NCI-H446 treated with DMSO at 0.1 percent for 48 hours (cell line): ENCODE measurements around the gene INPP5A.
"Not testable (repeated sequence)": the region's sequence is repeated elsewhere in the genome, so short reads cannot be mapped to it uniquely, and the experiment has no call there.

Experiments used
- DNase-seq: peaks from one replicate; lab custom pipeline; 2025; lab: John Stamatoyannopoulos, UW

The INPP5A gene

GRCh38 chr10:132548869-132549268, 11.3 kb downstream of the INPP5A start:
- no peak for DNase-seq

- DNase-seq: no peak
Measured at GRCh38 chr10:132549371-132549770, 11.8 kb downstream of the INPP5A start.

DNA sequence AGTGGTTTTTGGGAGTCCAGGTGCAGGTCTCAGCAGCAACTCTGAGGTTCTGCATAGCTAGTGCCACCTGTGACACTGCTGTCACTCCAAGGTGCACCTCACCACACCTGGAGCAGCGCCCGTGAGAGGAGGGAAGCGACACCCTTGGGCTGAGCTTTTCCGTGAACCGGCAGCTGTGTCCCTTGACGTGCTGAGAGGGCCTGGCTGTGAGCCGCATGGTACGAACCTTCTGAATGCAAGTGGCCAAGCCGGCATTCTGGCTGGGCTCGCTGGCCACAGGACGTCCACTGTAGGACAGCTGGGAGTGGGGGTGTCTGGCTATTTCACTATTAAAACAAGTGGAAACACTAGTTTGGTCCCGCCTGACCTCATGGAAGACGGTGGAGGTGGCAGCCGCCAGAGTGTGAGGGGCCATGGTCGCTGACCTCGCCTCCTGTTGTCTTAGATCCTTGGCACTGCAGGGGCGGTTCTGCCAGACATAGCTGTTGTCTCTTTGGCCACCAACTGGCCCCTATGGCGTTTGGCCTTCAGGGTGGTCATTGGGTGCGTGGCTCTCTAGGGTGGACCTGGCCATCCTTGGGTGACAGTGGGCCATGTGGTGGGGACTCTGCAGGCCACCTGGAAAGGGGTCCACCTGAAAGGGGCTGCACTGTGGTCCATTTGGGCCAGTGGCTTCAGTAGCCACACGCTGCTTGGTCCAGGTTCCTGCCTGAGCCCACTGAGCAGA, 12.9 kb downstream of the INPP5A start:
- no peak for DNase-seq

- DNase-seq: no peak
Measured at GRCh38 chr10:132551093-132551807, 13.7 kb downstream of the INPP5A start.

DNA sequence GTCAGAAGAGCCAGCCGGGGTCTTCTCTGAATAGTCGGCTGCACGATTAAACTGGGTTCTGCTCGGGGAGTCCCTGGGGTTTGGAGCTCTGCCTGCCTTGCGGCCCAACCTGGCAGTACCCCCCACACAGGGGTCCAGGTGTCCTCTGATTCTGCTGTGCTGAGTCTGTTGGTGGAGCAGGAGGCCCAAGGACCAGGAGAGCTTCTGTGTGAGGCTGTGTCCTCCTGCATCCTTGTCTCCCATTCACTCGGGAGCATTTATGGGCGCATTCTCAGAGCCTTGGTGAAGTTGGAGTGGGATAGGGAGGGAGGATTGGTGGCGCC, 14.2 kb downstream of the INPP5A start:
- DNase-seq: no peak

- not testable (repeated sequence) for DNase-seq
Measured at GRCh38 chr10:132552635-132553034, 15.0 kb downstream of the INPP5A start.

GRCh38 chr10:132553568-132553967, 16.0 kb downstream of the INPP5A start:
- DNase-seq: not testable (repeated sequence)

DNA sequence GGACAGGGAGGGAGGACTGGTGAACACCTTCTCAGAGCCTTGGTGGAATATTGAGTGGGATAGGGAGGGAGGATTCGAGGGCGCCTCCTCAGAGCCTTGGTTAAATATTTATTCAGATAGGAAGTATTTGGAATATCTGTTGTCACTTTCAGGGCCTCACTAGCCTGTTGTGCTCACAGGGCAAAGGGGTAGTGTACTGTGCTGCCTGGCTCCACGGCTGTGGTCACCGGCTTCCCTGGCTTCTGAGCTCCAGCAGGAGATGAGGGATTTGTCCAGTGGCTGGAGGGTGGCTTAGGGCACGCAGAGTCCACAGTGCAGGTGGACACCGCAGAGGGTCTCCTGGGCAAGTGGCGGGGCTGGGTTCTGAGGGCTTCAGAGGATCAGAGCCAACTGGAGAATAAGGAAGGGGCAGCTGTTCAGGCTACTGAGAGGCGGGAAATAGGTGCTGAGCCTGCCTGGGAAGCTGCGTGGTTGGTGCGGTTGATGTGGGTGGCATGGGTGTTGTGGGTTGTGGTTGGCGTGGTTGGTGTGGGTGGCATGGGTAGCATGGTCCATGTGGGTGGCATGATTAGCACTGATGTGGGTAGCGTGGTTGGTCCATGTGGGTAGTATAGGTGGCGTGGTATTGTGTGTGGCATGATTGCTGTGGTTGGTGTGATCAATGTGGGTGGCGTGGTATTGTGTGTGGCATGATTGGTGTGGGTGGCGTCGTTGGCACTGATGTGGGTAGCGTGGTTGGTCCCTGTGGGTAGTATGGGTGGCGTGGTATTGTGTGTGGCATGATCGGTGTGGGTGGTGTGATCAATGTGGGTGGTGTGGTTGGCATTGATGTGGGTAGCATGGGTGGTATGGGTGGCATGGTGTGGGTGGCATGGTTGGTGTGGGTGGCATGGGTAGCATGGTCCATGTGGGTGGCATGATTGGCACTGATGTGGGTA, 16.7 kb downstream of the INPP5A start:
- DNase-seq: no peak

DNA sequence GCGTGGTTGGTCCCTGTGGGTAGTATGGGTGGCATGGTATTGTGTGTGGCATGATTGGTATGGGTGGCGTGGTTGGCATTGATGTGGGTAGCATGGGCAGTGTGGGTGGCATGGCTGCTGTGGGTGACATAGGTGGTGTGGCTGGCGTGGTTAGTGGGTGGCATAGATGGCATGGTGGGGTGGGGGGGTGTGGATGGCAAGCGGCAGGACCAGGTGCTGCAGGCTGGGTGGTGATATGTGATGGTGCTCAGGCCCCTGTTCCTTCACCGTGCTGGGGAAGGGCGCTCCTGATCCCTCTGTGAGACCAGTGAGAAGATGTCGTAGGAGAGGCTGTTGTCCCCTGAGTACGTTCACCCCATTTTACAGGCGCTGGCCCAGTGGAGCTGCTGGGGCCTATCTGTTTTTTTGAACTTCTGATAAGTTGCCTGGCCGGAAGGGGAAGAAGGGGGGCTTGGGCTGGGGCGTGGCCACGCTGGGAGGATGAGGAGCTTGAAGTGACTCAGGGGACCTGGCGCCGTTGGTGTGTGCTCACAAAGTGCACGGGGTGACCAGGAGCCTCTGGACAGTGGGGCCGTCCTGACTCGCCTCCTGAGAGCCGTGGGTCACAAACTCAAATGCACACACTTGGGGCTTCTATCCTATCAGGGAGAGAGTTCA, 17.5 kb downstream of the INPP5A start:
- DNase-seq: no peak

- DNase-seq: no peak
Measured at GRCh38 chr10:132555648-132556575, 18.3 kb downstream of the INPP5A start.

DNA sequence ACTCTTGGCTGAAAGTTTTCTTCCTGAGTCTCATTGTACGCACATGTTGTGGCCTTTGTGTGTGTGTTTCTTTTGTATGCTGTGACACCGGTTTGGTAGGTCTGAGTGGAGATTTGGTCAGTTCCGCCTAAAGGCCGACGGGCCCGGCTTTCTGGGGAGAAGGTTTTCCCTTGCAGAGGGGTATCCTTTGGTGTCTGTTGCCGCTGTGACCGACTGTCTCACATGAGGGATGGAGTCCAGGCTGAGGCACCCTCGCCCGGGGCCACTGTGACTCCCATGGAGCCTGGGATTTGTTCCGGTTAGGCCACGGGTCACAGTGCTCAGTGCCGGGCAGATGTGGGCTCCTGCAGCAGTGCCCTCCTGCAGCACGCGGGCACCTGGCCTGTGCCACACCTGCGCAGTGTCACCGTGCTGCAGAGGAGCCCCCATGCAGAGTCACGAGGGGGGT, 19.4 kb downstream of the INPP5A start:
- no peak for DNase-seq

DNA sequence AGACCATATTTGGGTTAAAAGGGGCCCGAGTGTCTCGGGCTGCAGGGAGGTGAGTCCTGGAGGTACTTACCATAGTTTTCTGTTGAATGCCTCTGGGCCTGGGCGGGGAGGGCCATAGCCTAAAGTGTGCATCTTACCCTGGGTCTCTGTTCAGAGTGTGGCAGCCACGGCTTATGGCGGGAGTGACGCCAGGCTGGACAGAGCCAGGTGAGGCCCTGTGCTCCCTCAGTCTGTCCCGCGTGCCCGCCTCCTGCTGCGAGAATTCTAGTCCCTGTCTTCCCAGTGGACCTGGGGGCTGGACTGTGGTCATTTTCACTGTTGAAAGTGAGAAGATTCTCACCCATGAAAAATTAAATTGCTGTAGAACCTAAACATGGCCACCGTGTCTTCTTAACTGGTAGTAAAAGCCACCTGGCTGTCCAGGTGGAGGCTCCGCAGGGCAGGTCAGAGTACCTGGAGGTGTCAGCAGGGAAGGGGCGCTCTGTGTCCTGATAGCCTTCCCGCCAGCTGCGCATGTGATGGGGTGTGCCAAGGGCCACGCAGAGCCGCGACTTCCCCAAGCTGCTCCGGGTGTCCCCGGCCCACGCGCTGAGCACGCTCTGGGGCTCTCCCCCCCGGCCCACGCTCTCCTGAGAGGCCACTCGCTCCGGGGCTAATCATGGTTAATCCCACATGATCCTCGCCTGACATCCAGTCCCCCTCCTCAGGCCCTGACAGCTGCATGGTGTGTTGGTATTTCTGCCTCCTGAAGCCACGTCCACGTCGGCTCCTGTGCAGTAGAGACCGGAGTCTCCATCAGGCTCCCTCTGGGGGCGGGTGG, 20.3 kb downstream of the INPP5A start:
- DNase-seq: no peak

GRCh38 chr10:132558516-132559413, 21.2 kb downstream of the INPP5A start:
- no peak for DNase-seq

DNA sequence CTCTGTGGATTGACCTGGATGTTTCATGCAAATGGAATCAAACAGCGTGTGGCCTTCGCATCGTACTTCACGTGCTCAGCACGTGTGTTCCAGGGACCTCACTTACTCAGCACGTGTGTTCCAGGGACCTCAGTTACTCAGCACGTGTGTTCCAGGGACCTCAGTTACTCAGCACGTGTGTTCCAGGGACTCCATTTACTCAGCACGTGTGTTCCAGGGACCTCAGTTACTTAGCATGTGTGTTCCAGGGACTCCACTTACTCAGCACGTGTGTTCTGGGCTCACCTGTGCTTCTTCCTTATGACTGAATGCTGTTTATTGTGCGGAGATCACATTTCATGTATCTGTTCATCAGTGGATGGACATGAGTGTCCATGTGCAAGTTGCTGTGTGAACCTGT, 22.0 kb downstream of the INPP5A start:
- DNase-seq: no peak

DNA sequence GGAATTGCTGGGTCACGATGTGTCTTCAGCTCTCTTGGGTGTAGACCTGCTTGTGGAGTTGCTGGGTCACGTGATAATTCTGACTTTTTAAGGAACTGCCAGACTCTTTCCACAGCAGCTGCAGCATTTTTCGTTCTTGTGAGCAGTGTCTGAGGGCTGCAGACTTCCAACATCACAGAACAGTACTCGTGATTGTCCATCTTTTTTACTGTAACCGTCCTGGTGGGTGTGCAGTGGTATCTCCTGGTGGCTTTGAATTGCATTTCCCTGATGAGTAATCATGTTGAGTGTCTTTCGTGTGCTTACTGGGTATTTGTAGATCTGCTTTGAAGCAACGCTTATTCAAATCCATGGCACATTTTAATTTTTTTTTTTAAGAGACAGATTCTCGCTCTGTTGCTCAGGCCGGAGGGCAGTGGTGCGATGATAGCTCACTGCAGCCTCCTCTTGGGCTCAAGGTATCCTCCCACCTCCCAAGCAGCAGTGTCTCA, 22.7 kb downstream of the INPP5A start:
- no peak for DNase-seq

DNA sequence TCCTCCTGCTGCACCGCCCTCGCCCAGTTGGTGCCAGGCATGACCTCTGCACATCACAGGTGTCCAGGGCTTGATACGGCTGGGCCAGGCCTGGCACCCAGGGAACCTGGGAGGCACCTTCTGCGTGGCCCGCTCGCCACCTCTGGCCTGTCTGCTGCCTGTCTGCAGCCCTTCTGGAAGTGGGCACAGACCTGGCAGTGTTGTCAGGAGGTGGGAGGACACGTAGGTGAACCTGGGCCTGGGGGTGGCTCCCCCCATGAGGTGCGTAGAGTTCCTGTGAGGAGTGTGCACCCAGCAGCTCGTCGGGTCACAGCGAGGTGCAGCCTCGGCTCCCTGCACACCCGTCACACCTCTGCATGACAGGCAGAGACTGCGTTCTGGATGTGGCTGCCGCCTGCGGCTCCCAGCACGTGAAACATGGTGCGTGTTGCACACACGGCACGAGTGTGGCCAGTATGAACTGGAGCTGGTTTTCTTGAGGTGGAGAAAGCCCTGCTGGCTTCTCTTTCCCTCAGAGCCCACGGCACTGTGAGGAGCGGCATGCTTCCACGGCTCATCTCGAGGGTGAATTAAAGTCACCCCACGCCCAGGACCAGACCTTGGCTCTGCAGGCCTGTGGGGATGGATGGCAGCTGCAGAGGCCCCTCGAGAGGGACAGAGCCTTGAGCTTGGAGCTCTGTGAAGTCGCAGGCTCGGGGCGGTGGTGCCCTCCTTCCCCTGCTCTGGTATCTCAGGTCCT, 24.8 kb downstream of the INPP5A start:
- DNase-seq: no peak

- no peak for DNase-seq
Measured at GRCh38 chr10:132562916-132563456, 25.4 kb downstream of the INPP5A start.
